Right ventricle myocardium superior (tissue), 1 donor: ENCODE data around the gene TMEM163. TPM values are rescaled to one million over a fixed set of nuclear protein-coding genes. Genes with fewer than 3 reads are reported as not detected.

Experiments used
- ATAC-seq: fragments of 200-7000 bp; cut with Tn5 transposase; one replicate; pipeline ENCODE4 v1.9.1; 2020; ENCODE audit warnings: mild to moderate bottlenecking; ENCODE audit not compliant: poor library complexity
- DNase-seq: peaks from one replicate; pipeline ENCODE4 v3.0.0-alpha.2; 2020
- intact Hi-C: fragments of 100-400 bp; cut with DNase I; formaldehyde crosslinking; loops from one replicate; pipeline ENCODE4 v1.11.2; 2022
- total RNA-seq: library from RNA; stranded (reverse); fragmentation: NEBNext Ultra II Directional; extraction: Animal tissue kit (Norgen Biotek cat#: 25700); gene quantifications from one replicate; pipeline ENCODE4 v1.2.1, GENCODE V29; 2021
- donor health status: DM: no; HTN: yes; CAD: no; lungs with severe emphysema.

The TMEM163 gene
- total RNA-seq, 1 donor from 2014 or later, result 0.38 TPM

DNA sequence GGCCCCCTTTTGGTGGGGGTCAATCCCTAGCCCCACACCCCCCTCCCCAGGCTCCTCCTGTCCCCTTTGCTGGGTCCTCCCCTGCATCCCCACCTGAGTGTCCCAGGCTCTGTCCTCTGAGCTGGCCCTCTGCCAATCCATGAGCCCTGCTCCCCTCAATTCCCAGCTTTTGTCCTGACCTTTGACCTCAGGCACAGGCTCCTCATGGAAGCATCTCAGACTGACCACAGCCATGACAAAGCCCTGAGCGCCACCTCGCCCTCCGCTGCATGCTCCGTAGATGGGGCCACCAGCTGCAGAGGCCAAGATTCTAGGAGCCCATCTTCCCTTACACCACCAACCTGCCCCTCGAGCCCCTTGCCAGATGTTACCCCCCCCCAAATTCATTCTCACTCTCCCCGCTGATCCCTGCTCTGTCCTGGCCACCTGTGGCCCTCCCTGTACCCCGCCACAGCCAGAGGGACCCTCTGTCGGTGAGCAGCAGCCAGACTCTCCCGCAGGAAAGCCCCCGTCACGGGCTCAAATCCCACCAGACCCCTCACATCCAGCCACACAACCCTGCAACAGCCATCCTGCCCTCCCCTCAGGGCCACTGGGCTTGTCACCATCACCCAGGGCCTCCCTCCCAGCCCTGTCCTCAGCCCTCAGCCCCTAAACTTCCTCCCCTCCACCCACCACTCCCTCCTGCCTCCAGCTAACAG, 258.9 kb downstream of the TMEM163 start:
- DNase-seq (no peak), ATAC-seq (no peak)
- intact Hi-C loops, result loop anchor here (5.0 to 10.0 kb wide), 2 partner anchors 305 to 437 kb away; no protein-coding TSS in a partner anchor

DNA sequence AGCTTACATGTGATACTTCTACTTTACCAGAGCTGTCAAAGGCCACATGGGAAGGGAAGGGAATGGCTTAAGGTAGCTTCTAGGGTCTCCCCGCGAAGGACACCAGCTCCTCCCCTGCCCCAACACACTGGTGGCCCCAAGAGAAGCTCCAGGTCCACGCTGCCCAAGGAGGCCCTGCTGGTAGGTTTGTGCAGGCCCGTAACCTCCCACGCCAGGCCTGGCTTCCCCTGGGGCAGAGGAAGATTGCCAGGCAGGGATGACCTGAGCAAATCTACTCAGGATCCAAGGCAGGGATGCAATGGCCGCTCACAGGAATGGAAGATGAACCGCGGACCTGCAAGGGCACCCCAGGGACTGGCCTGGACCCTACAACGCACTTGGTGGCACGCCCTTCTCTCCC, 259.9 kb downstream of the TMEM163 start:
- intact Hi-C loops, result no loop called here
- no peak for ATAC-seq
- DNase-seq, result no peak

DNA sequence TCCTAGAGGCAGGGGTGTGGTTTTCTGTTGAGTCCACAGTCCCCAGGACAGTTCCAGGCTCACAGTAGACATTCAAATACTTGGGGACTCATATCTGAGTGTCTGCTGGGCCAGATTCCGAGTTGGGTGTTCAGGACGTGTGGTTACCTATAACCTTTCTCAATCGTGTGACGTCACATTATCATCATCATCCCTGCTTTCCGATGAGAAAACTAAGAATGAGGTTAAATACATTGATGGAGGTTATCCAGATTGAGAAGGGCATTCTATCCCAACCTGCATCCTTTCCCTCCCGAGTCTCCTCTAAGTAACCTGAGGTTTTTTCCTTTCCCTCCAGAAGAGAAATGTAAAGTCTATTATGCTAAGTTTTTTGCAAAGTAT, 260.3 kb downstream of the TMEM163 start:
- DNase-seq (no peak), ATAC-seq (no peak)
- intact Hi-C loops, result no loop called here

DNA sequence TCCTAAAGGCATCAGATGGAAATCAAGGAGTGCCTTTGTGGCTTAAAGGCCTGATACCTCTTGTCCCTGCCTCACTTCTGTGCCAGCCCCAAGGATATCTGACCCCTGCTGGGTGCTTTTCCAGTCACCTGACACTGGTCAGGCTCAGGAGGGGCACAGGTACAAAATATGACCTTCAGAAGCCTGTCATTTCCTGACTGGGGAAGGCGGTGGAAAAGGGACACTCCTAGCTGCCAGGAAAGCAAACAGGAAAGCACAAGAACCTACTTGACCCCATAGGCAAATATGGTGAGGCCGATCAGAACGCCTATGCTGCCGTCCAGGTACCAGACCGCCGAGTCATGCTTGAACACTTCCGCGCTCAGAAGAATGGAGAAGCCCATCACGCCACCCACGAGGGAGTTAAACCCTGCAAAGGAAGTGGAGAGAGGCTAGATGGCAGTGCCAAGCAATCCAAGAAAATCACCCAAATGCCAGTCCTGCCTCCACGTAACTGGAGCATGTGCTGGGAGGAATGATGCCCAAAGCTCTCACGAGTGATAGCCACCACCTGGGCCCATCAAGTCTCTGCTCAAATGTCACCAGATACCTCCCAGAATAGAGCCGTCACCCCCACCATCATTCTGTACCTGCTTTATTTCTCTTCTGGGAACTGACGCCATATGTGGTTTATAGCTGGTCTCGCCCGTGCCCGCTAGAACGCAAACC, 260.9 kb downstream of the TMEM163 start:
- ATAC-seq, result no peak
- DNase-seq, result no peak
- intact Hi-C loops, result no loop called here

DNA sequence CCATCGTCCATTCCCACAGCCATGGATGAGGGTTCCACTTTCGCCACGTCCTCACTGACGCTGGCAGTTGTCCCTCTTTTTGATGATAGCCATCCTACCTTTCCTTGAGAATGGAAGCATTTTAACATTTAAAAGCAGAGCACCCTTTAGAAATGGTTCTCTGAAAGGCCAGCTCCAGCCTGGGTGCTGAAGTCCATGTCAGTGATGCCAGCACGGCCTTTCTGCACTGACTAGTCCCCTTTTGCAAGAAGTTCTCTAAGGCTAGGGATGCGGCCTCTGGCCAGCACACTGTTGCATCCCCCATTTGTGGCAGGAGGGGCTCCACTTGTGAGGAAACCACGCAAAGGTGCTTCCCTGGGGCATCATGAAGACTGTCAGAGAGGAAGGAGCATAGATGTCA, 261.4 kb downstream of the TMEM163 start:
- no peak for ATAC-seq
- intact Hi-C loops, result no loop called here
- no peak for DNase-seq

DNA sequence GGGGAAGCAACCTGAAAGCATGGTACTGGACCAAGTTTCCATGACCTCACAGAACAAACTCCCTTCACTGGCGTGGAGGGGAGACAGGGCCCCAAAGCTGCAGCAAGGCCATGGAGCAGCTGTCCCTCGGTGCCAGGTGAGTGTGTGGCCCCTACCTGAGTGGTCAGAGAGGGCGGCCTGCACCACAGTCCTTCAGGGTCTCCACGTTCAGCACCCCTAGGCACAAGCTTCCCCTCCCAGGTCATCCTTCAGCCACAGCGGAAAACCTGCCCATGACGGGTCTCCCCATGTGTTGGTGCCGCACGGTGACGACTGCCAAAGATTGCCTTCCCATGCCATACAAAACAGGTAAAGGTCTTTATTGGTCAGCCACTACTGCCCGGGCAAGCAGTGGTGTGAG, 263.4 kb downstream of the TMEM163 start:
- DNase-seq (no peak), ATAC-seq (no peak)
- intact Hi-C loops, result no loop called here

DNA sequence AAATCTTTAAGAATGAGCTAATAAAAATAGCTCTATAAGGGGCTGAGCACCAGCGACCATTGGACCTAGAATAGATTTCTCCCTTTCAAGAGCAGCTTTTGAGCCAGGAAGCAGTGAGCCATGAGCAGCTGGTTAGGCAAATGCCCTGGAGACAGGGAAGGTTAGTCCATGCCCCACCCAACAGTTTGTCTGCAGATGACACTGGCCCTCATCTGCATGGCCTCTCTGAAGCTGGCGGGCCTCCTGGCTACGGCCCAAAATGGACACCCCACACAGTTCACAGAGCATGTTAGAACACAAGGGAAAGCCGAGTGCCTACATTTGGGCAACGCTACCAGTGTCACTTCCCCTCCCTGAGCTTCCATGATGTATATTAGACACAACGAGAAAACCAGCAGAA, 263.9 kb downstream of the TMEM163 start:
- no peak for ATAC-seq
- DNase-seq, result no peak
- intact Hi-C loops, result no loop called here

DNA sequence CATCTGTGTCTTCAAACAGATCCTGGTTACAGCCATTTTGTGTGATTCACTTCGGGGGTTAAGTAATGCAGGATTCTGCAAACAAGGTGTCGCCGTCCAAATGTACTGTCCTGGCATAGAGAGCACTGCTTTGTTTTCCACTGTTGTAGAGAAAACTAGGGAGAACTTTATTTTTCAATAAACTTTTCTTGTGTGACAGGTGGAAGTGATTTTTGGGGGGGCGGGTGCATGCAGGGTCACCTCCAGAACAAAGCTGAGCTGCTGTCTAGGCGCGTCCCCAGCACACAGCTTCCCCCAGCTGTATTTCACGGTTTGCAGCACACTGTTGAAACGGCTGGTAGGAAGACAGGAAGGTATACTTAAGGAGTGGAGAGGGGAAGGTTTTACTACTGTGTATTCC, 264.4 kb downstream of the TMEM163 start:
- ATAC-seq (no peak), DNase-seq (no peak)
- intact Hi-C loops, result no loop called here

DNA sequence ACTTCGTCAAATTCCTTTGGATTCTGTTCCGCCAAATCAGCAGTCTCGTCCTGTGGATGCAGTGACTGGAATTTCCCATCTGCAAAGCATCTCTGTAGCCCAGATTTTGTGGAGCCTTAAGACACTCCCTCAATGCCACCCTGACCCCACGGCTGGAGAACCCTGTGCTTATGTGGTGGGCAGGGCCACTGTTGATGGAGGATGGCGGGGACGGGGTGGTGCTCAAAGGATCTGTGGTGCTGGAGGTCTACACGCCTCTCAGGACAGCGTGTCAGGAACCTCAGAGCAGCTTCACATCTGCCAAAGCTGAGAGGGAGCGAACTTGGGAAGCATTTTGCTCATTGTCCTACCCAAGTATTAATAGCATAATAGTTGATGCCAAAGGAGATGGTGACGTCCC, 264.8 kb downstream of the TMEM163 start:
- ATAC-seq, result no peak
- intact Hi-C loops, result no loop called here
- no peak for DNase-seq

DNA sequence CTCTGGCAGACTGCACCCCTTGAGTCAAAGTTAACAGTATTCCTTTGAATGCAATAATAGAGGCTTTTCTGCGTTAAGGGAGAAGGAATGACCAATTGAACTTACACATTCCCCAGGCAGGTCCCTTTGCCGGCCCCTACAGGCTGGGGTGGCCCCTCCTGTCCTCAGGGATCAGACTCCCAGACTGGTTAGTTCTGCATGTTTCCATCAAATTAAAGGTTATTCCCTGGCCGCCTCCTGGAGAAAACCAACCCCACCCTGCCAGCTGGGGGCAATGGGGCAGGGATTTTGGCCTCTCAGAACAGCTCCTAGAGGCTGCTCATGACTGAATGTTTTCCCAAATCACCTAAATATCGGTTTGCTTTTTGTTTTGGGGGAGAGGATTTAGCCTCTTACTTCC, 265.3 kb downstream of the TMEM163 start:
- DNase-seq, result no peak
- no peak for ATAC-seq
- intact Hi-C loops, result no loop called here

DNA sequence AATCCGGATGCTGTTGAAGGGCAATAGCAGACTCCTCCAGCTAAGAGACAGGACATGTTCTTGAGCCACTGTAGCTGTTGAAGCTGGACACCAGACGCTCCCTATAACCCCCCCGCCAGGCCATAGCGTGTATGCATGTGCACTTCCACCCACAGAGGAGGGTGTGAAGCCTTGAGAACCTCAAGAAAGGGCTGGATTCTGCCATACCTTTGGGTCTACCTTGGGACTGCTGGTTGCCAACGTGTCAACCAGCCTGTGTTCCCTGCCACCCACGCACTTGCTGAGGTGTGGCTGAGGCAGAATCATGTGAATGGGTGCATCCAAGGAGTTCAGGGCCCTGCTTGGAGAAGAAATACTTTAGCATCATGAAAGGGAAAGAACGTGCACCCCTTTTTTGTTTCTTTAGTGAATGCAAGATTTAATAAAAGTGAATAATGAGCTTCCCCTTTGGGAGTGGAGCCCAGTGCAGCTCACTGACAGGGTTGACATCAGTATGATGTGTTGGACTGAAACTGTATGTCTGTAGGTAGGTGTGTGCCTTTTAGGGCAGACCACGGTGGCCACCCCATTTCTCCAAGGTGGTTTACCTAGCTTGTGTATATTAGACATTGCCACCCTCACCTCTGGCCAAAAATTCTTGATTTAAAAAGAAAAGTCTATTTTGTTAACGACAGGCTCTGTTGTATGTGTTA, 266.6 kb downstream of the TMEM163 start:
- intact Hi-C loops, result no loop called here
- ATAC-seq (no peak), DNase-seq (no peak)

DNA sequence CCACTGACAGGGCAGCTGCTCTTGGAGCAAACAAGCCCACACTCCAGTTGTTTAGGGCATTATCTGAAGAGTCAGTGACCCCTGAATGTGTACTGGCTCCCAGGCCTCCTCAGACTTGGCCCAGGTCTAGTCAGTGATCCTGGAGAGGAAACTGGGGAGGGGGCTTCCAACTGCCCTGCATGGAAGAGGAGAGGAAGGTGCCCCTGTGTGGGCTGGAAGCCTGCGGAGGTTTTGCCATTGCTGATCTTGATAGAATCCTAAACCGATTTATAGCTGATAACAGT, 267.5 kb downstream of the TMEM163 start:
- DNase-seq (no peak), ATAC-seq (no peak)
- intact Hi-C loops, result no loop called here

DNA sequence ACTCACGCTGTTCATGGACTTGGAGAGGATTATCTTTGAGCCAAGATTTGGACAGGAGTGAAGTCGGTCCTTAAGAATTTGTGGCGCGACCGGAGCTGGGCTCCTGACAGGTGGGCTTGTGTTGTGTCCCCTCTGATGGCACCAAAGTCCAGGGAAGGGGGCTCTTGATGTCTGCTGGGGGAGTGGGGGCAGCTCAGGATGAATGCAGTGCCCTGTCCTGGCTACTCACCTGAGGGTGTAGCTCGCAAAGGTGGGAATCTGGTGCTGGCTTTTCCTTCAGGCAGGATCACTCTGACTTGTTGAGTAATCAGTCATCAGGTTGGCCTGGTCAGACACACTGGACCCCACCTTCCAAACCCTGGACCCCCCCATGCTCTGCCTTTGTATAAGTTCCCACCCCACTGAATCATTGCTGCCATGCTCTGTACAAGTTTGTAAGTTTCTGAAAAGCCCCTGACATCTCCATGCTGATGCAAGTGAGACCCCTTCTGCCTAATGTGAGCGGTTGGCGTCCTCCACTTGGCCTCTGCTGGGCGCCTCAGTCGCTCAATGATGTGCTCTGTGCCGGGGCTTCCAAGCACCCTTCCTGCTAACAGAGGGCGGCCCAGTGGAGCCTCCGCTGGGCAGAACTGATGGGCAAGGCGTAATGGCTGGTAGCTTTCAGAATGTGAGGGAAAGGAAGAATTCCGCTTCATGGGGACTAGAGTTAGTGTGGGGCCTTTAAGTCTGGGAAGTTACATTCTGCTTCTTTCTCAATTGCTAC, 268.9 kb downstream of the TMEM163 start:
- ATAC-seq, result no peak
- no peak for DNase-seq
- intact Hi-C loops, result no loop called here

DNA sequence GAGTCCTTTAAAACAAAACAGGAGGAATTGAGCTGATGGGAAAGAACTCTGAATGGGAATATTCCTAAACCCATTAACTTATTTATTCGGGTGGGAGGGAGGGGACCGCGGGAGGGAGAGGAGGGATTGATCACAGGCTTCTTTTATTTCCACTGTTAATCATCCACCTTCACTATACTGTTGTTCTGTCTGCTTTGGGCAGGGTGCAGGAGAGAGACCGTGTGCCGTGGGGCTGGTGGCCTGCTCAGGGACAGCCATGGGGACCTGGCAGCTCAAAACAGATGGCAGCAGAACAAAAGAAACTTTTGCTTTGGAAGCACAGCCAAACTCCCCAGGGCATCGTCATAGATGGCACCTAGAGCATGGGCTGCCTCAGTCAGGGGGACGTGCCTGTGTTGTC, 269.6 kb downstream of the TMEM163 start:
- DNase-seq (no peak), ATAC-seq (no peak)
- intact Hi-C loops, result no loop called here

DNA sequence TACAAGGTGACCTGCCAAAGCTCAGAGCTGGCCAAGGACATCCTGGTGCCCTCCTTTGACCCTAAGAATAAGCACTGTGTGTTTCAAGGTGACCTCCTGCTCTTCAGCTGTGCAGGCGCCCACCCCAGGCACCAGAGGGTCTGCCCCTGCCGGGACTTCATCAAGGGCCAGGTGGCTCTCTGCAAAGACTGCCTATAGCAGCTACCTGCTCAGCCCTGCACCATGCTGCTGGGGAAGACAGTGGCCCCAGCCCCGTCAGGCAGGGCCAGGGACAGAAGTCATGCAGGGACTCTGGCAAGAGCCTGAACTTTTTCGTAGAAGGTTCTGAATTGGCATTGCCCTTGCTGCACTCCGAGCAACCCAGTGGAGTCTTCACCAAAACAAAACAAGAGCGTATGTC, 270.1 kb downstream of the TMEM163 start:
- no peak for DNase-seq
- ATAC-seq, result no peak
- intact Hi-C loops, result no loop called here

DNA sequence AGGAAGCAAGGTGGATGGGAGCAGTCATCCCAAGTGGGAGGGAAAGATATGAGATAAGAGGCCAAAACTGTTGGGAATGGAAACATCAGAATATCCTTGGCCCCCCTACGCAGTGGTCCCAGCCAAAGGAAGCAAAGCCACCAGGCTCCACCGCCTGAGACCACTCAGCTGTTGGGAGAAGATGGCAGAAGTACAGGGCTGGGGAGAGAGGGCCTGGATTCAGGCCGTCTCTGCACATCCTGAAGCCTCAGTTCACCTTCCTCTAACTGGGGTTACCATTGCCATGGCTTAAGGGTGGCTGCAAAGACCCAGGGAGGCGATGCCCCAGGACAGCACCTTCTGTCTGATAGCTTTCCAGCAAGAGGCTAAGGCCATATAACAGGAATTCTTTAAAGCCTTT, 271.1 kb downstream of the TMEM163 start:
- ATAC-seq, result no peak
- intact Hi-C loops, result no loop called here

DNA sequence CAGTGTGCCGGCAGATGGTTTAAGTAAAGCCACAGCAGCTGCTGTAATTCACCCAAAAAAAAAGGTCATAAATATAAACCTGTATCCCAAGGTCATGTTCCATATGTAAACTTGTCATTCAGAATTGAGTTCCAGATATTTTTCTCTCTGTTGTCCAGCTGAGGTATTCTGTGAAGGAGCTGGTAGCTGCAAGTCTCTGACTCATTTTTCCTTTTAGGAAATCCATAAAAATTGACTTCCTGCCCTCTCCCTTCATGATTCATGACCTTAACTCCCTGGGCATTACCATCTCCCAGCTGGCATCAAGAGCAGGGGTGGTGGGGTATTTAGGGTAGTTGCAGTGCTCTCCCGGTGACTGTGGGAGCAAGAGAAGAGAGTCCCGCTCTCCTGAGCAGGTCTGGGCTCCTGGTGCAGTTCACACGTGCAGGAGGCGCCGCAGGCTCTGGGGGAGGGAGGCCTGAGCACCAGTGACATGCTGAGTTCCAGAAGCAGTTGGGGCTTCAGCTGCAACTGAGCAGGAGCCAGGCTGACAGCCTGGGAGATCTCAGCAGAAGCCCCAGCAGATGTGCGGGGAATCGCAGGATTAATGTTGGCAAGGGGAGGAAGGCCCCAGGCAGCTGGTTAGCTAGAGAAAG, 272.3 kb downstream of the TMEM163 start:
- DNase-seq (no peak), ATAC-seq (no peak)
- intact Hi-C loops, result no loop called here

More for the DNA sequence above, 271.1 kb downstream of the TMEM163 start:
- DNase-seq, result no peak

DNA sequence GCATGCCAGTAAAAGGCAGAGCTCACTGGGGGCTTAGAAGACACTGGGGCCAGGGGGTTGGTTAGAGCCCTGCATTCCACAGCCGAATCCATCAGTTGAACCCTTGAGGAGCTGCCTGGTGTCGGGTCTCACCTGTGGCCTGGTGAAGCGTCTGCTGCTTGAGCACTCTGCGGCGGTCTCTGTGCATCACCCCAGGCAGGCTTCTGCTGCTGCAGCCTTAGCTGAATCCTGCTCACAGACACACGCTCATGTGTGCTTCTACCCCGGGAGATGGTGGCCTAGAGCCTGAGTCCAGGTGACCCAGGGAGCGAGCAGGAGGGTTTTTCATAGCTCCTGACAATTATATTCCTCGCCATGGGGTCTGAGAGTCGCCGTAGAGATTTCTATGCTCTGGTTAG, 272.8 kb downstream of the TMEM163 start:
- intact Hi-C loops, result no loop called here
- no peak for ATAC-seq
- DNase-seq, result no peak

DNA sequence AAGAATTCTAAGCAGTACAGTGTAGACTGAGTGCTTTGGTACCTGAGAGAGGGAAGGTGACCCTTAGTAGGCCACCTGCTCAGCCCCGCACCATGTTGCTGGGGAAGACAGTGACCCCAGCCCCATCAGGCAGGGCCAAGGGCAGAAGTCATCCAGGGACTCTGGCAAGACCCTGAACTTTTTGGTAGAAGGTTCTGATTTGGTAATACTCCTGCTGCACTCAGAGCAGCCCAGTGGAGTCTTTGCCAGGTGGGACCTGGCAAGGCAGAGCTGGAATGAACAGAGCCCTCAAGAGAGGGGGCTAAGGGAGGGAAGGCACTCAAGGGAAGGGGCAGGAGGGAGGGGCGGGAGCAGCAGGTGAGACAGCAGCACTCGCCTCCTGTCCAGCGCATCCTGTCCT, 273.7 kb downstream of the TMEM163 start:
- intact Hi-C loops, result no loop called here
- no peak for ATAC-seq

More for the DNA sequence above, 273.7 kb downstream of the TMEM163 start:
- DNase-seq, result no peak
